Raji (cell line): Measurements from ENCODE around the gene GALNT1.

Experiments
- POLR2A ChIP-seq: IDR thresholded peaks from 2 replicates; pipeline ENCODE4 v1.6.1; 2011; ENCODE audit warnings: low read depth, low read length, control low read depth; ENCODE audit not compliant: insufficient read depth

Gene GALNT1

GRCh38 chr18:35703043-35703688, 121.6 kb downstream of the GALNT1 start:
- no peak for TF ChIP-seq POLR2A

GRCh38 chr18:35705988-35706387, 124.4 kb downstream of the GALNT1 start:
- TF ChIP-seq POLR2A = no peak

- TF ChIP-seq POLR2A = no peak
These were observed 125.7 kb downstream of the GALNT1 start for GRCh38 chr18:35707247-35707646.

- no peak for TF ChIP-seq POLR2A
These were observed 126.1 kb downstream of the GALNT1 start for GRCh38 chr18:35707674-35708073.

- TF ChIP-seq POLR2A = no peak
These were observed 129.0 kb downstream of the GALNT1 start for GRCh38 chr18:35710581-35710980.

- no peak for TF ChIP-seq POLR2A
These were observed 129.7 kb downstream of the GALNT1 start for GRCh38 chr18:35711227-35711626.

- TF ChIP-seq POLR2A = no peak
These were observed 132.0 kb downstream of the GALNT1 start for GRCh38 chr18:35713545-35713944.

- TF ChIP-seq POLR2A = no peak
These were observed 133.0 kb downstream of the GALNT1 start for GRCh38 chr18:35714539-35714938.

- no peak for TF ChIP-seq POLR2A
These were observed 133.6 kb downstream of the GALNT1 start for GRCh38 chr18:35715139-35715538.

GRCh38 chr18:35716169-35716831, 134.8 kb downstream of the GALNT1 start:
- no peak for TF ChIP-seq POLR2A

- no peak for TF ChIP-seq POLR2A
These were observed 135.6 kb downstream of the GALNT1 start for GRCh38 chr18:35717182-35717581.

GRCh38 chr18:35721431-35722081, 140.0 kb downstream of the GALNT1 start:
- no peak for TF ChIP-seq POLR2A

GRCh38 chr18:35728676-35729075, 147.1 kb downstream of the GALNT1 start:
- no peak for TF ChIP-seq POLR2A

GRCh38 chr18:35729991-35730668, 148.6 kb downstream of the GALNT1 start:
- no peak for TF ChIP-seq POLR2A

- TF ChIP-seq POLR2A = no peak
These were observed 149.3 kb downstream of the GALNT1 start for GRCh38 chr18:35730691-35731370.
